GM19467 (cell line): ENCODE data around the gene ASIC4.

Source experiments
- ATAC-seq: cut with Tn5 transposase; IDR thresholded peaks from one replicate; pipeline ENCODE4 v1.9.1; 2021; ENCODE audit warnings: mild to moderate bottlenecking, moderate library complexity; ENCODE audit not compliant: unreplicated experiment

ASIC4 gene, protein sequence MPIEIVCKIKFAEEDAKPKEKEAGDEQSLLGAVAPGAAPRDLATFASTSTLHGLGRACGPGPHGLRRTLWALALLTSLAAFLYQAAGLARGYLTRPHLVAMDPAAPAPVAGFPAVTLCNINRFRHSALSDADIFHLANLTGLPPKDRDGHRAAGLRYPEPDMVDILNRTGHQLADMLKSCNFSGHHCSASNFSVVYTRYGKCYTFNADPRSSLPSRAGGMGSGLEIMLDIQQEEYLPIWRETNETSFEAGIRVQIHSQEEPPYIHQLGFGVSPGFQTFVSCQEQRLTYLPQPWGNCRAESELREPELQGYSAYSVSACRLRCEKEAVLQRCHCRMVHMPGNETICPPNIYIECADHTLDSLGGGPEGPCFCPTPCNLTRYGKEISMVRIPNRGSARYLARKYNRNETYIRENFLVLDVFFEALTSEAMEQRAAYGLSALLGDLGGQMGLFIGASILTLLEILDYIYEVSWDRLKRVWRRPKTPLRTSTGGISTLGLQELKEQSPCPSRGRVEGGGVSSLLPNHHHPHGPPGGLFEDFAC

DNA sequence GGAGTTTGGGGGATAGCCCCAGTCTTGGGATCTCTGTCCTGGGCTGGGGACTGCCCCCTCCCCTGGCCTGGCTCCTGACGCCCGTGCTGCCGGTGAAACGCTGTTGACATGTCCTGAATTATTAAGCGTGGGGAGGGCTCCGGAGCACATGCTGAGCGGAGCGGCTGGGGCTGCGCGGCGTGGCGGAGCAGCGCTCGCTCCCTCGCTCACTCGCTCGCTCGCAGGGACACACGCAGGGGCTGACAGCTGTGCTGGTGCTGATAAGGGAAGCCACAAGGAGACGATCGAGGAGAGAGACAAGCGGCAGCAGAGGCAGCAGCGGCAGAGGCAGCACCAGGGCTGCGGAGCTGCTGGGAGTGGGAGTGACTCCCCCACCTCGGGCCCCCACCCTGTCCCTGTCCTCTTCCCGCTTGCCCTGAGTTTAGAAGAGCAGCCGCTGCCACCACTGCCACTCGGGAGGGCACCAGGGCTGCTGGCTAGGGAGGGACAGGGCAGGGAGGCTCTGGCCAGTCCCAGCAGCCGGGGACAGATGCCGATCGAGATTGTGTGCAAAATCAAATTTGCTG, at the start of gene ASIC4:
TSS of gene ASIC4 (plus strand) at position 287 of the 566 bp plus-strand sequence. CDS start at position 530, 243 bp downstream.
- no peak for ATAC-seq

DNA sequence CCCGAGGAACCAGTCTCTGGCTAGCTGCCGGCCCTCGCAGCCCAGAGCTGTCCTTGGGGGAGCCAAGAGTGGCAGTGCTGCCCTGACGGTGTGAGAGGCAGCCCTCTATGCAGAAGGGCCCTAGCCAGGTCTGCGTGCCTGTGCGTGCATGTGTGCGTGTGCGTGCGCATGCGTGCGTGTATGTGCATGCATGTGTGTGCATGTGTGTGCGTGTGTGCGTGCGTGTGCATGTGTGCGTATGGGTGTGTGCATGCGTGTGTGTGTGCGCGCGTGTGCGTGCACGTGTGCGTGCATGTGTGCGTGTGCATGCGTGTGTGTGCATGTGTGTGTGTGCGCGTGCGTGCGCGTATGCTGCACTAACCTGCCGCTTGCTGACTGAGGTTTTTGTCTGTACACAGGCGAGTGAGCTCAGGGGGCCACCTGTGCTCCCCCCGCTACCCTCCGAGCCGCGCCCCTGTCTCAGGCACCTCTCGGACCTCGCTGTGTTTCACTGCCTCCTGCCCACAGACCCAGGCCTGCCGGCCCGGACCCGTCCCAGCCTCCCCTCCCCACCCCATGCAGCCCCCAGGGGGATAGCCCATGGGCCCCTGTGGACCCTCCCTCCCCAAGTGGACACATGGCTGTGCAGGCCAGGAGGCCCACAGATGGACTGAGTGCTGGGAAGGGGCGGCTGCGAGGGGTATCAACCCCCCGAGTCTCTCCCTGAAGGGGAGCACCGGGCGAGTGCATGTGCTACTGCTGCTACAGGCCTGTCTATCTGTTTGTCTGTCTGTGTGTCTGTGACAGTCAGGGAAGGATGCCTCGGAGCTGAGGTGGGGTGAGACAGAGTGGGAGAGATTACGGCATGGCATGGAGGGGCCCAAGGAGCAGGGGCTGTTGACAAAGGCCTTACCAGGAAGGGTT, 48.4 kb upstream of the ASIC4 start:
- no peak for ATAC-seq

DNA sequence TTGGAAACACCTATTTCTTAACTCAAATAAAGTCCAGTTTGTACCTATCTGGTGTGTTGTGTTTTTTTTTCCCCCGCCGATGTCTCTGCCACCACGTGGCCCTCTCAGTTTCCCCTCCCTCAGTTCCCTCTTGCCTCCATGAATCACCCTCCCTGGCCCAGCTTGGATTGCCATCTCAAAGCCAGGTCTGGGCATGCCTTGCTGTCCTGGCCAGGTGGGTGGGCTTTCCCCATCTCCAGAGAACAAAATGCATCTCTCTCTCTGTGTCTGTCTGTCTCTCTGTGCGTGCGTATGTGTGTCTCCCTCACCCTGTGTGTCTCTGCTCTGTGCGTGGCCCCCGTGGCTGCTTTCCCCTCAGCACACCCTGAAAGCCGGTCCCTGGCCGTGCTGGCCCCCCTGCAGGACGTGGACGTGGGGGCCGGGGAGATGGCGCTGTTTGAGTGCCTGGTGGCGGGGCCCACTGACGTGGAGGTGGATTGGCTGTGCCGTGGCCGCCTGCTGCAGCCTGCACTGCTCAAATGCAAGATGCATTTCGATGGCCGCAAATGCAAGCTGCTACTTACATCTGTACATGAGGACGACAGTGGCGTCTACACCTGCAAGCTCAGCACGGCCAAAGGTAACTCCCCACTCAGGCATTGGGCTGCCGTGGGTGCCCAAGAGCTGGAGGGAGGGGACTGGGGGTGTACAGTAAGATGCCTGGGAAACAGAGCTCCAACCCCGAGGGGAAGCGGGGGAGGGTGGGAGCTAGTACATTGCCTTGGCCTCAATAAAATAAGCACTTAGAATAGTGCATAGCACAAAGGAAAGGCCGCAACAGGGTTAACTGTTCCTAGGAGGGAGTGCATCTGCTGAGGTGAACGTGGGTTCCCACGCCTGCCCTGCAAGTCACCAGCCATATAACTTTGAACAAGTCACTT, 47.2 kb upstream of the ASIC4 start:
- ATAC-seq: no peak

DNA sequence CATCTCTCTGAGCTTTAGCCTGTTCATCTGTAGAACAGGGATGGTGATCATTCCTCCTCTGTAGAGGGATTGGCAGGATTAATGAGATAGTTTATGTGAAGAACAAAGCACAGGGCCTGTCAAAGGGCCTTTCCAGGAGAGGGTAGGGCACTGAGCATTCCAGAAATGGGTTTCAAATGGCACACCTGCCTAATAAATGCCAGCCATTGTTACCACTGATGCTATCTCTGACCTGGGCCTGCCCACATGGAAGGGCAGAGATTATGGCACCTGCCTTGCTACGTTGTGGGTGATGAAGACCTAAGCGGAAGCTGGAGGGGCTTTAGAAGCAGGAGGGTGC, 46.6 kb upstream of the ASIC4 start:
- no peak for ATAC-seq

DNA sequence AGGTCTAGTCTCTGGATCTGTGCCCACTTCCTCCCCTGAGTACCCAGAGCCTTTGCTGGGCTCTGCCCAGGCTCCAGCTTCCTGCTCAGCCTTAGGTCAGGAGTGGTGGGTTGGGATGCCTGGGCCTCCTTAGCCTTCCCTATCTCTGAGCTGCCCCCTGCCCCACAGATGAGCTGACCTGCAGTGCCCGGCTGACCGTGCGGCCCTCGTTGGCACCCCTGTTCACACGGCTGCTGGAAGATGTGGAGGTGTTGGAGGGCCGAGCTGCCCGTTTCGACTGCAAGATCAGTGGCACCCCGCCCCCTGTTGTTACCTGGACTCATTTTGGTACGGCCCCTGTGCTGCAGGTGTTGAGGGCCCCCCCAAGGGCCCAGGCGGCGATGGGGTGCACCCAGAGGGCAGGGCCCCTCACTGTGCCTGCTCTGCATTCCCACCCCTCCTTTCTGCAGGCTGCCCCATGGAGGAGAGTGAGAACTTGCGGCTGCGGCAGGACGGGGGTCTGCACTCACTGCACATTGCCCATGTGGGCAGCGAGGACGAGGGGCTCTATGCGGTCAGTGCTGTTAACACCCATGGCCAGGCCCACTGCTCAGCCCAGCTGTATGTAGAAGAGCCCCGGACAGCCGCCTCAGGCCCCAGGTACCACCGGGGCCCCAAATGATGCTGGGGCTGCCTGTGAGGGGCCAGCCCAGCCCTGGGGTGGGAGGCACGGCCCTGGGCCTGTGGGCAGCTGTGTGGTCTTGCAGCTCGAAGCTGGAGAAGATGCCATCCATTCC, 45.7 kb upstream of the ASIC4 start:
- ATAC-seq: no peak

DNA sequence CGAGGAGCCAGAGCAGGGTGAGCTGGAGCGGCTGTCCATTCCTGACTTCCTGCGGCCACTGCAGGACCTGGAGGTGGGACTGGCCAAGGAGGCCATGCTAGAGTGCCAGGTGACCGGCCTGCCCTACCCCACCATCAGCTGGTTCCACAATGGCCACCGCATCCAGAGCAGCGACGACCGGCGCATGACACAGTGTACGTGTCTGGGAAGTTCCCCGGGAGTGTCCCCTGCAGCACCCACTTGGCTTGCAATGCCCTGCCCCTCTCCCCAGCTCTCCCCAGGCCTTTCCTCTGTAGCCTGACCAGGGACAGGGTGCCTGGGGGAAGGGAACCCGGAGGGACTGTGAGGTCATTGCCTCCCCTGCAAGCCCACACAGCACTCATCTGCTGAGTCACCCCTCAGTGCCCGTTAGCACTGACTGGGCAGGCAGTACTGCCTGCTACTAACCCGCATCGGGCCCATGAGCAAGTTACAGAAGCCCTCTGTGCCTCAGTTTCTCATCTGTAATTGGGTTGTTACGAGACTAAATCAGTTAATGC, 45.0 kb upstream of the ASIC4 start:
- ATAC-seq: no peak

DNA sequence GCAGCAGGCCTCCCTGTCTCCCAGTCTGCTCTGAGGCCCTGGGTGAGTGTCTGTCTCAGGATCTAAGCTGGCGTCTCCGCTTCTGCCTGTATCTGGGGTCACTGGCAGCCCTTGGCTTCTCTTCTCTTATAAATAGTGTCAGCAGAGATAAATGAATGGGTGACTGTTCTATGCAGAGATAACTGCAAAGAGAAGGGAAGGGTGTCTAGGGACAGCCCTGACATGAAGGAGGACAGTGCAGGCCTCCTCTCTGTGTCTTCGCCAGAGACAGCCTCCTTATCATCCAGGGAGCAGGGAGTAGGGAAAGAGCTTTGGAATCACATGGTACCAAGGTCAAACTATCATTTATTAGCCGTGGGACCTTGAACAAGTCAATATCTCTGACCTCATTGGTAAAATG, 43.9 kb upstream of the ASIC4 start:
- ATAC-seq: no peak

DNA sequence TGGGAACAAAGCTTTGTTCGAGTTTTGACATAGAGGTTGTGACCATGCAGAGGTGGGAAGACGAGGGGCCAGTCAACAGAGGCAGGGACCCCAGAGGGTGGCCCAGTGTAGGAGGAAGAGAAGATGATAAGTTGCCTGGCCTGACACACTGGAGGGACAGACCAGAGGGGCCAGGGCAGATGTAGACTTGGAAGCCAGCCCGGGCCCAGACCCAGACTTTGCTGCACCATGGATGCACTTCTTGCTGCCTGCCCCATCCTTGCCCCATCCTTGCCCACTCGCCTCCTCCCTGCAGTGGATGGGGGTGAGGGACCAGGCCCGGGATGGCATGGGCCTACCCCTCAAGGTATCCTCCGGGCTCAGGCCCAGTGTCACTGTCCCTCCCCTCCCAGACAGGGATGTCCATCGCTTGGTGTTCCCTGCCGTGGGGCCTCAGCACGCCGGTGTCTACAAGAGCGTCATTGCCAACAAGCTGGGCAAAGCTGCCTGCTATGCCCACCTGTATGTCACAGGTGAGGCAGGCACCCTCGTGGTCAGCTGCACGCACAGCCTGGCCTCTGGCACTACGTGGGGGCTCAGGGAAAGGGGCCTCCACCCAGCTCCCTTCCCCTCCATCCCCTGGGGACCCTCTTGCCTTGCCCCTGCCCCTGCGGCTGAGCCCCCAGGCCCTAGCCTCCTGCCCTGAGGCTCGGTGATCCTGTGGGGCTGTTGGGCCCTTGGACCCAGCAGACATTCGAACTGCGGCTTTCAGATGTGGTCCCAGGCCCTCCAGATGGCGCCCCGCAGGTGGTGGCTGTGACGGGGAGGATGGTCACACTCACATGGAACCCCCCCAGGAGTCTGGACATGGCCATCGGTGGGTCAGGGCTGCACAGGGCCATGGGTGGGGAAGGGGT, 42.6 kb upstream of the ASIC4 start:
- ATAC-seq: no peak

DNA sequence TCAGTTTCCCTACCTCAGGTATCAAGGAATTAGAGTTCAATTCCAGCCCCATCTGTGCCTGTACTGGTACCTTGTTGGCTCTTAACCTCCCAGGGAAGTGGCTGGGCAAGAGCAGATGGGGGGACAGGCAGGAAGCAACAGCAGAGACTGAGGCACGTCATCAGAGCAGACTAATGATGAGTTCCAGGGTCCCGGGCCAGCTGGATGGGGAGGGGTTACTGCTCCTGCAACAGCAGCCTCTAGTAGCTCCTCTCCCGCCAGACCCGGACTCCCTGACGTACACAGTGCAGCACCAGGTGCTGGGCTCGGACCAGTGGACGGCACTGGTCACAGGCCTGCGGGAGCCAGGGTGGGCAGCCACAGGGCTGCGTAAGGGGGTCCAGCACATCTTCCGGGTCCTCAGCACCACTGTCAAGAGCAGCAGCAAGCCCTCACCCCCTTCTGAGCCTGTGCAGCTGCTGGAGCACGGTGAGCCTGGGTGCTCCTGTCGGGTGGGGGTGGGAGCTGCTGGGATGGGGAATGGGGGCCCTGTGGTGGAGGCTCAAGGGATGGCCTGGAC, 41.6 kb upstream of the ASIC4 start:
- no peak for ATAC-seq

DNA sequence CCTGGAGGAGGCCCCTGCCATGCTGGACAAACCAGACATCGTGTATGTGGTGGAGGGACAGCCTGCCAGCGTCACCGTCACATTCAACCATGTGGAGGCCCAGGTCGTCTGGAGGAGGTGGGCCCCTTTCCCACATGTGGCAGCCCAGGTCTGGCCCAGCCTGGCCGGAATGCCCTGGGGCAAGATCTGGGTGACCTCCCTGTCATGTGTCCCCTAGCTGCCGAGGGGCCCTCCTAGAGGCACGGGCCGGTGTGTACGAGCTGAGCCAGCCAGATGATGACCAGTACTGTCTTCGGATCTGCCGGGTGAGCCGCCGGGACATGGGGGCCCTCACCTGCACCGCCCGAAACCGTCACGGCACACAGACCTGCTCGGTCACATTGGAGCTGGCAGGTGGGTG, 40.8 kb upstream of the ASIC4 start:
- no peak for ATAC-seq

DNA sequence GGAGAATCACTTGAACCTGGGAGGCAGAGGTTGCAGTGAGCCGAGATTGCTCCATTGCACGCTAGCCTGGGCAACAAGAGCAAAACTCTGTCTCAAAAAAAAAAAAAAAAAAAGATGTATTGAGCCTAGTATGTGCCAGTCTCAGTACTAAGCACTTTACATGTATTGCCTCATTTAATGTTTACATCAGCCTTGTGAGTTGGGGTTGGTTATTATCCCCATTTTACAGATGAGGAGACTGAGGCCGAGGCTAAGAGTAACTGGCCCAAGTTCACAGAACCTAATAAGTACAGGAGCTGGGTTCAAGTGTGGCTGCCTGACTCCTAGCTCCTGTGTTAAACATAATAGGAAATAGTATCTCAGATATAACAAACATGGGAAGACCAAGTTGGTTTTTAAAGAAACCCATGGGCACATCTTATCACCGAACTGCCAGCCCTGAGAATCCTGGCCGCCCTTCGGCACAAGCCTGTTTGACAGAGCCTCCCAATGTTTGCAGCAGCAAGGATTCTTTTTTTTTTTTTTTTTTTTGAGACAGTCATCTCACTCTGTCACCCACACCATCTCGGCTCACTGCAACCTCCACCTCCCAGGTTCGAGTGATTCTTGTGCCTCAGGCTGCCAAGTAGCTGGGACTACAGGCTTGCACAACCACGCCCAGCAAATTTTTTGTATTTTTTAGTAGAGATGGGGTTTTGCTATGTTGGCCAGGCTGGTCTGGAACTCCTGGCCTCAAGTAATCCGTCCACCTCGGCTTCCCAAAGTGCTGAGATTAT, 39.8 kb upstream of the ASIC4 start:
- no peak for ATAC-seq

DNA sequence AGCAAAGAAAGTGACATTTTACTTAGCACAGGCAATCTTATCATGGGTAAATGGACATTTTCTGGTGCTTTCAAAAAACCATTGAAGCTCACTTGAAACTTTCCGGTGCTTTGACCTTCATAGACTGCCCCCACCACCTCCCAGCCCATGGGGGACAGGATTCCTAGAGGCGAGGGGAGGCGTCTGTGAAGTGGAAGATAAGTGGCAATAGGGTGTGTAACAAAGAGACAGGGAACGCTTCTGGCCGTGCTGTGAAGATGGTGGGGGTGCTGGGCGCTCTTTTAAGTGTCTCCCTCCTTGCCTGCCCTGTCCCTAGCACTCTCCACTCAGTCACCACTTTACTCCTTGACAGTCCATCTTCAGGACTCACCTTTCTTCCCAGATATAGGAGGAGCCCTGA, 39.0 kb upstream of the ASIC4 start:
- no peak for ATAC-seq

DNA sequence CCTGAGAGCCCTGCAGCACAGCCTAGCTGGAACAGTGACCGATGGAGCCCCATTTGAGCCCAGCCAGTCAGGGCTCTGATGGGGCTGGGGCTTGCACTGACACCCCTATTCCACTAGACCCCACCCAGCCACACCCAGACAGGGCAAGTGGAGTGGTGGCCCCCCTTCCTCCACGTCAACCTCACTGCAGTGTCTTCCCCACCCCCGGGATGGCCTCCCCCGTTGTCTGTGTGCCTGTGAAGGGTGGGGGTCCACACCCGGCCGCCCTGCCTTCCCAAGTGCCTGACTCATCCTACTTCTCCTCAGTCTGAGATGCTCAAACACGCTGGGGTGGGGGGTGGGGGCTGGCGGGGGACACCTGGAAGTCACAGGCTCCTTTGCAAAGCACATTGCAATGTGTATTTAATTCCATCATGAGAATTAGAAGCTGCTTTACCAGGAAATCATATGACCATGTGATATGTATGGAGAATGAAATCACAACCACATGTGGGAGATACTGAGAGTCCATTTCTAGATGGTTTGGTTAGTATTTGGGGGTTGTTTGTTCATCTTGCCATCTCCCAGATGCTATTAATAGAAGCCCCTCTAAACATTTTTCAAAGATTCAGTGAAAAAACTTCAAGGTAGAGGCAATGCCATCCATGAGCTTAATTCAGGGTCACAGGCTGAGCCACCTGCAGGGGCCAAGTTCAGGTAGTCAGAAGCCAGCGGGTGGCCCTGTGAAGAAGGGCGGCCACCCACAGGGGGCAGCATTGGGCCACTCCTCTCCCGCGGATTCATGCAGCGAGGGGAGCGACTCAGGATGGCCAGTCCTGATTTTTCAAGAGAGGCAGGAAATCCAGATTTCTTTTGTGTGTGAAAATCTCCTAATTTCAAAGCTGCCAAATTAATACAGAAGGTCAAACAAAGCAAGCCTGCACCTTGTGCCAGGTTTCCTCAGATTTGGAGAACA, 38.3 kb upstream of the ASIC4 start:
- peak; percentile 61 for ATAC-seq

DNA sequence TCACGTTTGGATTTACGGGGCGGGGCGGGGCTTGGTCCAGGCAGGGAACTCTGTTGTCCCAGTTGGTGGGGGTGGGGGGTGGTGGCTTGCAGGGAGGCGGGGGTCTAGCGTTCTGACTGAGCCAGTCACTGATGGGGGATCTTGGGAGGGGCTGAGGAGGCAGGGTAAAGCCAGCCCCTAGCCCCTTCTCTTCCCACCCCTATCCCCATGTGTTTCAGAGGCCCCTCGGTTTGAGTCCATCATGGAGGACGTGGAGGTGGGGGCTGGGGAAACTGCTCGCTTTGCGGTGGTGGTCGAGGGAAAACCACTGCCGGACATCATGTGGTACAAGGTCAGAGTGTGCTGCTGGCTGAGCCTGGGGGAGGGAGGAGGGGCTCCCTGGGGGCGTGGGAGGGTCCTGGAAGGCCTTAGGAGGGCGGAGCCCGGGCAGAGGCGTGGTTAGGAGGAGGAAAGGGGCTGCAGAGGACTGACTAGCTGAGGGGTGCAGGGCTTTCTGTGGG, 37.6 kb upstream of the ASIC4 start:
- no peak for ATAC-seq

DNA sequence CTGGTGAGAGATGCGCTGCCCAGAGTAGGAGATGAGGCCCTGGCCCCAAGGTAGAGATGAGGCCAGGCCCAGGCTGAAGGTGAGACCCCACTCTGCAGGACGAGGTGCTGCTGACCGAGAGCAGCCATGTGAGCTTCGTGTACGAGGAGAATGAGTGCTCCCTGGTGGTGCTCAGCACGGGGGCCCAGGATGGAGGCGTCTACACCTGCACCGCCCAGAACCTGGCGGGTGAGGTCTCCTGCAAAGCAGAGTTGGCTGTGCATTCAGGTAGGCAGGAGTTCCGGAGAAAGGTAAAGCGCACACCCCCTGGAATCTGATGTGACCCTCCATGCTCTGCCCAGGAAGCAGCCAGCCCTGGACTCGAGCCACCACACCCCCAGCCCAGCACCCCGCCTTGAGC, 37.1 kb upstream of the ASIC4 start:
- ATAC-seq: no peak

DNA sequence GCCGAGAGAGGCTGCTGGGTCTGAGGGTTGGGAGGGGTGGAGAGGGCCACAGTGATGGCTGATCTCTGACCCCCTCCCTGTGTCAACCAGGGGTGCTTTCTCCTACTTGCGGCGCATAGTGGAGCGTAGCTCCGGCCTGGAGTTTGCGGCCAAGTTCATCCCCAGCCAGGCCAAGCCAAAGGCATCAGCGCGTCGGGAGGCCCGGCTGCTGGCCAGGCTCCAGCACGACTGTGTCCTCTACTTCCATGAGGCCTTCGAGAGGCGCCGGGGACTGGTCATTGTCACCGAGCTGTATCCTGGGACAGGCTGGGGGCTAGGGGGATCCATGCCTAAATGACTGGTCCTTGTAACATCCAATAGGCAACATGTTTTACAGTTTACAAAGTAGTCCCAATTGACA, 36.5 kb upstream of the ASIC4 start:
- ATAC-seq: no peak
